SU-DHL-6 (cell line): ENCODE results near the gene PLSCR3.

ENCODE experiments used
- H2AFZ ChIP-seq: fragments of 200-600 bp; sonication (generic); 2 replicates; pipeline ENCODE4 v1.6.1; 2014; ENCODE audit warnings: low read depth, mild to moderate bottlenecking, moderate library complexity, mixed read lengths, antibody characterized with exemption, low read length; ENCODE audit not compliant: severe bottlenecking
- H3F3A ChIP-seq: fragments of 200-600 bp; shearing (Covaris generic); 2 replicates; pipeline ENCODE4 v1.6.0; 2016; ENCODE audit warnings: antibody characterized with exemption, mild to moderate bottlenecking; ENCODE audit not compliant: insufficient read depth
- H3K27ac ChIP-seq: fragments of 200-600 bp; sonication (generic); 2 replicates; pipeline ENCODE4 v1.5.1; 2016; ENCODE audit warnings: low read depth, mild to moderate bottlenecking, low read length, moderate library complexity, mixed read lengths
- H3K27me3 ChIP-seq: fragments of 200-600 bp; sonication (generic), shearing (Covaris generic); 2 replicates; pipeline ENCODE4 v1.6.0; 2014; ENCODE audit warnings: mild to moderate bottlenecking, low read length
- H3K36me3 ChIP-seq: fragments of 200-600 bp; sonication (generic); 2 replicates; pipeline ENCODE4 v1.6.1; 2014; ENCODE audit warnings: mild to moderate bottlenecking, low read length, mixed read lengths
- H3K4me2 ChIP-seq: fragments of 300-600, 200-600 bp; shearing (Covaris generic), sonication (generic); 2 replicates; pipeline ENCODE4 v1.6.0; 2014; ENCODE audit warnings: low read length, low read depth, mild to moderate bottlenecking; ENCODE audit not compliant: poor library complexity, severe bottlenecking
- H3K4me3 ChIP-seq: fragments of 200-600 bp; sonication (generic); 2 replicates; pipeline ENCODE4 v1.5.1; 2014; ENCODE audit warnings: antibody characterized with exemption, low read length, mild to moderate bottlenecking, mixed read lengths; ENCODE audit not compliant: insufficient read depth, poor library complexity, severe bottlenecking
- H3K79me2 ChIP-seq: fragments of 200-600 bp; sonication (generic); 2 replicates; pipeline ENCODE4 v1.6.1; 2014; ENCODE audit warnings: mild to moderate bottlenecking, low read length, moderate library complexity; ENCODE audit not compliant: insufficient read depth
- H3K9ac ChIP-seq: fragments of 200-600 bp; sonication (generic); 2 replicates; pipeline ENCODE4 v1.7.0; 2014; ENCODE audit warnings: mild to moderate bottlenecking, low read length
- H3K9me2 ChIP-seq: fragments of 200-600 bp; sonication (generic); replicated peaks from 2 replicates; pipeline ENCODE4 v1.6.1; 2014; ENCODE audit warnings: low read length; ENCODE audit not compliant: insufficient read depth
- H3K9me3 ChIP-seq: fragments of 200-600 bp; sonication (generic); 2 replicates; pipeline ENCODE4 v1.6.1; 2014; ENCODE audit warnings: low read length, mixed read lengths; ENCODE audit not compliant: insufficient read depth
- H4K20me1 ChIP-seq: fragments of 200-600 bp; sonication (generic); 2 replicates; pipeline ENCODE4 v1.6.1; 2014; ENCODE audit warnings: low read depth, mild to moderate bottlenecking, antibody characterized with exemption, low read length, moderate library complexity, mixed read lengths
- CTCF ChIP-seq: fragments of 200-600 bp; sonication (generic); IDR thresholded peaks from one replicate; pipeline ENCODE4 v1.5.1; 2017; ENCODE audit warnings: antibody characterized with exemption, mild to moderate bottlenecking, low read length, moderate library complexity; ENCODE audit not compliant: insufficient read depth, poor library complexity, severe bottlenecking
- EZH2phosphoT487 ChIP-seq: fragments of 200-600 bp; sonication (generic), shearing (Covaris generic); conservative IDR thresholded peaks from 2 replicates; pipeline ENCODE4 v1.6.1; 2018; ENCODE audit warnings: mild to moderate bottlenecking, antibody characterized with exemption, low read length, moderate library complexity, mixed read lengths

The PLSCR3 gene

GRCh38 chr17:7427549-7427948, 33.2 kb upstream of the PLSCR3 start:
- H3F3A ChIP-seq = no peaks in the 10 kb centered on the region
- H3K9me3 ChIP-seq = no peaks in the 10 kb centered on the region
- H3K79me2 ChIP-seq = no peaks in the 10 kb centered on the region
- no peak overlapping the region for H3K4me2 ChIP-seq
- no peak overlapping the region for H3K4me3 ChIP-seq
- H3K9ac ChIP-seq = no peak overlapping the region
- TF ChIP-seq EZH2phosphoT487 (no peak), CTCF (no peak)
- H3K27me3 ChIP-seq = no peaks in the 10 kb centered on the region
- no peak overlapping the region for H2AFZ ChIP-seq
- H3K36me3 ChIP-seq = no peaks in the 10 kb centered on the region
- H3K9me2 ChIP-seq = no peaks in the 10 kb centered on the region
- H3K27ac ChIP-seq = no peak overlapping the region
- no peaks in the 10 kb centered on the region for H4K20me1 ChIP-seq

GRCh38 chr17:7426896-7427489, 32.7 kb upstream of the PLSCR3 start:
- Histone ChIP-seq H3K9me3 (no peaks in the 10 kb centered on the region), H3K27ac (no peak overlapping the region), H3K4me2 (no peak overlapping the region), H3K4me3 (no peak overlapping the region), H3K27me3 (no peaks in the 10 kb centered on the region), H4K20me1 (no peaks in the 10 kb centered on the region), H3K36me3 (no peaks in the 10 kb centered on the region), H3K9ac (no peak overlapping the region), H3K79me2 (no peaks in the 10 kb centered on the region), H3F3A (no peaks in the 10 kb centered on the region), H3K9me2 (no peaks in the 10 kb centered on the region), H2AFZ (no peak overlapping the region)
- TF ChIP-seq EZH2phosphoT487 = no peak
- no peak for TF ChIP-seq CTCF

GRCh38 chr17:7426203-7426863, 32.0 kb upstream of the PLSCR3 start:
- no peak overlapping the region for H3K4me3 ChIP-seq
- H3K9ac ChIP-seq = no peak overlapping the region
- H3K79me2 ChIP-seq = no peaks in the 10 kb centered on the region
- TF ChIP-seq CTCF (no peak), EZH2phosphoT487 (no peak)
- H3K27ac ChIP-seq = no peak overlapping the region
- H3K36me3 ChIP-seq = no peaks in the 10 kb centered on the region
- H3K4me2 ChIP-seq = no peak overlapping the region
- H2AFZ ChIP-seq = no peak overlapping the region
- H3F3A ChIP-seq = no peaks in the 10 kb centered on the region
- no peaks in the 10 kb centered on the region for H3K27me3 ChIP-seq
- H3K9me3 ChIP-seq = no peaks in the 10 kb centered on the region
- no peaks in the 10 kb centered on the region for H4K20me1 ChIP-seq
- no peaks in the 10 kb centered on the region for H3K9me2 ChIP-seq
